ENCODE results near the gene ART5. TPM values are rescaled to one million over a fixed set of nuclear protein-coding genes. Genes with fewer than 3 reads are reported as not detected.
"Not testable (repeated sequence)": the region's sequence is repeated elsewhere in the genome, so short reads cannot be mapped to it uniquely, and the experiment has no call there.

The ART5 gene
- total RNA-seq, 2 donors from 2014 or later: not detected

DNA sequence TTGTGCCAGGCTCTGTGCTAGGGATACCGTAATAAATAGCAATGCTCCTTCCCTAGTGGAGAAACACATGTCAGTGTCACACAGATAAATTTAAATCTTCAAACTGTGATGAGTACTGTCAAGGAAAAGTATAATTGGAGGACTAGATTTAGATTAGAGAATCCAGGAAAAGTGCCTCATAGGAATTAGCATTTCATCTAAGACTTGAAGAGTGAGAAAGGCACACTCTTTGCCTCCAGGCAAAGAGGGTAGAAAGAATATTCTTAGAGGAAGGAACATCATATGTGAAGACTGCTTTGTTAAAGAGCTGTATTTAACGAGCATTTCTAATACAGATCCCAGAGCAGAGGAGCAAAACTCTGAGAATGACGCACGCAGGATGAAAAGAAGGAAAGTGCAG lies 30.9 kb downstream of the ART5 start:
- ATAC-seq (no peak), DNase-seq (ENCODE audit: low spot score in 2 of 2) (no peak)
- no peak overlapping the region for H3K27ac Mint-ChIP-seq
- no peaks in the 10 kb centered on the region for H3K9me3 Mint-ChIP-seq
- no peaks in the 10 kb centered on the region for H3K36me3 Mint-ChIP-seq

DNA sequence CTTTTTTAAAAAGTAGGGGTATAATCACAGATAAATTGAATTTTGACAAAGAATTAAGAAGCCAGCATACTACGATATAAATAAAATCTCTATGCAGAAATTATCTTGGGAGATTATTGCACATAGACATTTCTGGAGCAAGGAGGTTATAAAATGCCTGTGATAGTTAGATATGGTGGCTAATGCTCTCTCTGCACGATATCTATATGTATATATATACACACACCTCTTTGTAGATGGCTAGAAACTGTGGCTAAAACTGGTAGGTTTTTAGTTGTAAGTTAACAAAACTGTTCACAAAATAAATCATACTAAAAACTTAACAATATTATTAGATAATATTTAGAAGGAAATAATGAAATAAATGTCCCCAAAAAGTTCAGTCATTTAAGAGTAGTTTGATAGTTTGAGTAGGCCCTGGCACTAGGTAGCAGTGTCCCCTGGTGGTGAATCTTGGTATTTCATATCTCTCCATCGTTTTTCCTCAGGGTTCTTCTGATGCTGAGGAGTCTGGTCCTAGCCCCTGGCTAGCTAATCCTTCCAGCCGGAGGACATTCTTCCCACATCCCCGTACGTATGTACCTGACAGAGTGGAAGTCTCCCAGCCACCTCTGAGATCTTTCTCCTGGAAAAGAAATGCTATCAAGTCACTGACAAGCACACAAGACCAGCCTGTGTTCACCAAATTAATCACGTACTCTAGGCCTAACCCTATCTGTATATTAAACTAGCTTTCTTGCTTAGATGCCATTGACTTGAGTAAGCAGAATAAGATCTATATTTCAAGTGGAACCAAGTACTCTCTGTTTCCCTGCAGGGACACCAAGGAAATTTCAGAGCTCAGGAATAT lies 32.2 kb downstream of the ART5 start:
- peak in 1 of 2 donors; percentile 58 for ATAC-seq
- DNase-seq (ENCODE audit: low spot score in 2 of 2): peak in 1 of 2 donors; percentile 63
- no peak overlapping the region for H3K27ac Mint-ChIP-seq
- H3K36me3 Mint-ChIP-seq: no peaks in the 10 kb centered on the region
- no peaks in the 10 kb centered on the region for H3K9me3 Mint-ChIP-seq

DNA sequence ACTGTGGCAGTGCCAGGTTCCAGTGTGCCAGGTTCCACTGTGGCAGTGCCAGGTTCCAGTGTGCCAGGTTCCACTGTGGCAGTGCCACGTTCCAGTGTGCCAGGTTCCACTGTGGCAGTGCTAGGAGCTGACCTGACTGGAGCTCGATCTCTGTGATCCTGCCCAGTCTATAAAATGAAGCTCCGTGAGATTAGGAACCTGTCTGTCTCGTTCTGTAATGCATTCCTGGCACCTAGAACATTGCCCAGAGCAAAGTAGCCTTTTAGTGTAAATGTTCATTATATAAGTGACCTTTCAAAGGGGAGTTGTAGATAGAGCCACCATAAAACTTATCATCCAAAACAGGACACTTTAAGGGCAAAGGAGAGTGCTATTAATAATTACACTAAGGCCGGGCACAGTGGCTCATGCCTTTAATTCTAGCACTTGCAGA lies 36.0 kb downstream of the ART5 start:
- DNase-seq (ENCODE audit: low spot score in 2 of 2) (no peak), ATAC-seq (no peak)
- no peak overlapping the region for H3K27ac Mint-ChIP-seq
- no peaks in the 10 kb centered on the region for H3K36me3 Mint-ChIP-seq
- no peaks in the 10 kb centered on the region for H3K9me3 Mint-ChIP-seq

DNA sequence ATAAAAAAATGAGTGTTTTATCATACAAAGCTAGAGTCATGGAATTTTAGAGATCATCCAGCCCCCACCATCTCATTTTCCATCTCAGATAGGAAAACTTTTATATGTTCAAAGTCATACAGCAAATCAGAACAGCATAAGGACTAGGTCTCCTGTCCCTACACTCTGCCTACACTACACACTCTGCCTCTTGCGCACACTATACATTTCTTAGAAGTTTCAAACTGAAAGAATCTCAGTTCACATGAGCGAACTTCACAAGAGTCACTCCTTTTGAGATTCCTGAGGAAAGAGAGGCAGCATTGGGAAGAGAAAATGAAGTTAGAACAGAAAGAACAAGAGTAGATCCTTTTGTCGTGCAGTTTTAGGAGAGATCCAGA lies 36.5 kb downstream of the ART5 start:
- H3K9me3 Mint-ChIP-seq: no peaks in the 10 kb centered on the region
- H3K36me3 Mint-ChIP-seq: no peaks in the 10 kb centered on the region
- no peak overlapping the region for H3K27ac Mint-ChIP-seq
- ATAC-seq: no peak
- no peak for DNase-seq (ENCODE audit: low spot score in 2 of 2)

DNA sequence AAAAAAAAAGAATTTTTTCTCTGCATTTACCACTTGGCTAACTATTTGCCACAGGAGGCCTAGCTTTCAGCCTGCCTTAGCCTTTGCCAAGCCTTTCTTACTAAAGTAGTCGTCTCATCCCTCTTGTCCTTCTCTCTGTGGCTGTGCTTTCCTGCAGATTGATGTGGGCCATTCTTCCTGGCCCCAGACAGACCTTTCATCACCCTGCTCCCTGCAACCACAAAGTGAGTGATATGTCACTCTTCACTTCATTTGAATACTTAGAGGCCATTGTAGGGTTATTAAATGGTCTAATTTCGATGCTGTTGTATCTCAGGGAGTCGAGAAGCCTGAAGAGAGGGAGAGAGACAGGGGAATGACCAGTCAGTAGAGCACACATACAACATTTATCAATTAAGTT lies 37.6 kb downstream of the ART5 start:
- no peaks in the 10 kb centered on the region for H3K36me3 Mint-ChIP-seq
- no peaks in the 10 kb centered on the region for H3K9me3 Mint-ChIP-seq
- DNase-seq (ENCODE audit: low spot score in 2 of 2) (no peak), ATAC-seq (no peak)
- H3K27ac Mint-ChIP-seq: peak overlapping the region in 1 of 2 donors; percentile 3

DNA sequence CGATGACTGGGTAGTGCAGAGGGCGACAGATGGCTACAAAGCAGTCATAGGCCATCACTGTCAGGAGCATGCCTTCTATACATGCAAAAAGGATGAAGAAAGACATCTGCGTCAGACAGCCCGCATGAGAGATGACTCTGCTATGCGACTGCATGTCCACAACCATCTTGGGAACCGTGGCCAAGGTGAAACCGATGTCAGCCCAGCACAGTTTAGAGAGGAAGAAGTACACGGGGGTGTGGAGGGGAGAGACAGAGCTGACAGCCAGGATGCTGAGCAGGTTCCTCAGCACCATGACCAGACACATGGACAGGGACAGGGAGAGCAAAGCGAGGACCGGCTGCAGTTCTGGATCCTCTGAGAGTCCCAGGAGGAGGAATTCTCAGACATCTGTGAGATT lies 41.6 kb downstream of the ART5 start:
- not testable (repeated sequence) for H3K27ac Mint-ChIP-seq; H3K36me3 Mint-ChIP-seq; H3K9me3 Mint-ChIP-seq; ATAC-seq; DNase-seq (ENCODE audit: low spot score in 2 of 2)

DNA sequence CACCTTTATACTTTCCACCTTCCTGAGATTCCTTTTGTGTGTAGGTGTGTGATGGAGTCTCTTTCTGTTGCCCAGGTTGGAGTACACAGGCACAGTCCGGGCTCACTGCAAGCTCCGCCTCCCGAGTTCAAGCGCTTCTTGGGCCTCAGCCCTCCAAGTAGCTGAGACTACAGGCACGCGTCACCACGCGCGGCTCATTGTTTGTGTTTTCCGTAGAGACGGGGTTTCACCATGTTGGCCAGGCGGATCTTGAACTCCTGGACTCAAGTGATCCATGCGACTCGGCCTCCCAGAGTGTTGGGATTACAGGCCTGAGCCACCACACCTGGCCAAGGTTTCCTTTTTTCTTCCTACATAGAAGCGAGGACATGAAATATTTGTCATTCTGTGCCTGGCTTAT lies 44.0 kb downstream of the ART5 start:
- not testable (repeated sequence) for ATAC-seq; DNase-seq (ENCODE audit: low spot score in 2 of 2); H3K9me3 Mint-ChIP-seq; H3K36me3 Mint-ChIP-seq; H3K27ac Mint-ChIP-seq

DNA sequence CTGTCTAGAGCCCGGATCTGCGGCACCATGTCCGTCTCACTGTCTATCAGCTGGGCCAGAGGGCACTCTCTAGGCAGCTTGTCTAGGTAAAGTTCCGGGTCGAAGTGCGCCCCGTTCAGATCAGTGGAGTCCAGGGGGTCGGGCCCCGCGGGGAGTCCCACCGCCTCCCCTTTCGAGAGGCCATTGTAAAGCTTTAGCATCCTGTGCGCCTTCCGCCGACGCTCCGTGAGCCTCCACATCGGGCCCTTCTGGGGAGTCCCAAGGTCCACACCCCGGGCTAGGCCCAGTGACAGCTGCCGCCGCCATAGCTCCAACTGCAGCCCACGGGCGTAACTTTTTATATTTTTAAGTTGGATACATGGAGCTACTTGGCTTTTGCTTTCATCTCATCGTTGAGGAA lies 50.5 kb downstream of the ART5 start:
- H3K27ac Mint-ChIP-seq; DNase-seq (ENCODE audit: low spot score in 2 of 2); ATAC-seq: not testable (repeated sequence)

DNA sequence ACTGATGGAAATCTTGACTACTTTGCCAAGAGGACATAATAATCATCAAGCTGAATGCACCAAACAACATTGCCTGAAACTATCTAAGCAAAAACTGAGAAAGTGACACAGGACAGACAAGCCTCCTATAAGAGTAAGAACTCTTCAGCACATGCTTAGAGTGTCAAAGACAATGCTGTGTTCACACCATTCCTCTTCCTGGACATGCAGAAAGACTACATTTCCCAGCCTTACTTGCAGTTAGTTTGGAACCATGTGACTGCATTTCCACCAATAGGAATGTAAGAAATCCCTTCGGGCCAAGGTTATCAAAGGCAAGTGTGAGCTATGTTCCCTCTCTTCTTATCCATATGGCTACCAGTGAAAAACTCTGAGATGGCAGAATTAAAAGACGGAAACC lies 51.6 kb downstream of the ART5 start:
- H3K27ac Mint-ChIP-seq; H3K9me3 Mint-ChIP-seq; ATAC-seq; DNase-seq (ENCODE audit: low spot score in 2 of 2); H3K36me3 Mint-ChIP-seq: not testable (repeated sequence)

More for the DNA sequence above, 50.5 kb downstream of the ART5 start:
- H3K9me3 Mint-ChIP-seq, H3K36me3 Mint-ChIP-seq: not testable (repeated sequence)

DNA sequence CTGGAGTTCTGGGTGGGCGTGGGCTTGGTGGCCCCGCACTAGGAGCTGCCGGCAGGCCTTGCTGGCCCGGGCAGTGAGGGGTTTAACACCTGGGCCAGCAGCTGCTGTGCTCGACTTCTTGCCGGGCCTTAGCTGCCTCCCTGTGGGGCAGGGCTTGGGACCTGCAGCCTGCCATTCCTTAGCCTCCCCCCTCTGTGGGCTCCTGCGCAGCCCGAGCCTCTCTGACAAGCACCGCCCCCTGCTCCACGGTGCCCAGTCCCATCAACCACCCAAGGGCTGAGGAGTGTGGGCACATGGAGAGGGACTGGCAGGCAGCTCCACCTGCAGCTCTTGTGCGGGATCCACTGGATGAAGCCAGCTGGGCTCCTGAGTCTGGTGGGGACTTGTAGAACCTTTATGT lies 53.0 kb downstream of the ART5 start:
- not testable (repeated sequence) for ATAC-seq; H3K27ac Mint-ChIP-seq; H3K36me3 Mint-ChIP-seq; DNase-seq (ENCODE audit: low spot score in 2 of 2); H3K9me3 Mint-ChIP-seq

Other genes starting within 250 kb of the ART5 start
- gene ART1, start 3.1 kb upstream of the ART5 start, total RNA-seq: not detected
- 1 to 10 TPM in 1 of 2 donors, under 1 TPM in 1; 0.57 to 3.8 TPM for gene CHRNA10, start 29.4 kb upstream of the ART5 start, total RNA-seq
- gene NUP98, start 155.6 kb upstream of the ART5 start, total RNA-seq: 100 to 1,000 TPM in 1 of 2 donors, 10 to 100 TPM in 1; 98.0 to 131 TPM
- 10 to 100 TPM; 27.1 to 33.5 TPM for gene PGAP2, start 166.6 kb upstream of the ART5 start, total RNA-seq
- 100 to 1,000 TPM; 109 to 154 TPM for gene RHOG, start 199.0 kb upstream of the ART5 start, total RNA-seq
- 10 to 100 TPM; 75.8 to 88.8 TPM for gene STIM1, start 213.7 kb upstream of the ART5 start, total RNA-seq